Activated CD8-positive, alpha-beta T cell treated with anti-CD3 and anti-CD28 coated beads, Interleukin-2, amount 10 ng/mL, durations not matched to agents 7 days and 5 days (primary cell): ENCODE results near the gene TIGD4. TPM values are rescaled to one million over a fixed set of nuclear protein-coding genes. Genes with fewer than 3 reads are reported as not detected.

Experiments
- total RNA-seq, 2 experiments: library from RNA; stranded (reverse); gene quantifications; one replicate each; pipeline ENCODE4 v1.2.3, GENCODE V29; 2021

The TIGD4 gene
- total RNA-seq, 2 experiments from 2014 or later: 0.40 to 0.44 TPM

Other genes starting within 250 kb of the TIGD4 start
- 10 to 100 TPM; 50.6 to 56.9 TPM for gene FBXW7, start 243.6 kb downstream of the TIGD4 start, total RNA-seq
- gene TMEM154, start 99.7 kb downstream of the TIGD4 start, total RNA-seq: 10 to 100 TPM; 20.0 to 22.2 TPM
- gene ARFIP1, start 224 bp upstream of the TIGD4 start, total RNA-seq: 10 to 100 TPM; 20.3 to 20.5 TPM
- gene FHDC1, start 156.6 kb upstream of the TIGD4 start, total RNA-seq: under 1 TPM; 0.13 to 0.24 TPM